SH-SY5Y (cell line): ENCODE data around the gene HEPACAM2.

Experiments used
- GATA2 ChIP-seq: IDR thresholded peaks from 2 replicates; pipeline ENCODE4 v1.6.1; 2011; ENCODE audit warnings: mild to moderate bottlenecking, low read depth, low read length
- GATA3 ChIP-seq: IDR thresholded peaks from 2 replicates; pipeline ENCODE4 v1.6.1; 2011; ENCODE audit warnings: low read depth, mild to moderate bottlenecking, low read length, moderate library complexity

HEPACAM2 gene

GRCh38 chr7:93178213-93178612 is 48.1 kb downstream of the HEPACAM2 start:
- TF ChIP-seq GATA3 (no peak), GATA2 (no peak)

- TF ChIP-seq GATA3 (no peak), GATA2 (no peak)
Measured at GRCh38 chr7:93176992-93177580, 49.2 kb downstream of the HEPACAM2 start.

GRCh38 chr7:93175219-93175618 is 51.0 kb downstream of the HEPACAM2 start:
- TF ChIP-seq GATA2 (no peak), GATA3 (no peak)

- TF ChIP-seq GATA3 (no peak), GATA2 (no peak)
Measured at GRCh38 chr7:93172683-93173082, 53.6 kb downstream of the HEPACAM2 start.

- TF ChIP-seq GATA3 (no peak), GATA2 (no peak)
Measured at GRCh38 chr7:93171606-93172226, 54.6 kb downstream of the HEPACAM2 start.

GRCh38 chr7:93165447-93165846 is 60.8 kb downstream of the HEPACAM2 start:
- no peak for TF ChIP-seq GATA3
- no peak for TF ChIP-seq GATA2

GRCh38 chr7:93164766-93165165 is 61.5 kb downstream of the HEPACAM2 start:
- TF ChIP-seq GATA2, result no peak
- no peak for TF ChIP-seq GATA3

GRCh38 chr7:93161181-93161762 is 65.0 kb downstream of the HEPACAM2 start:
- TF ChIP-seq GATA2, result no peak
- no peak for TF ChIP-seq GATA3

GRCh38 chr7:93160410-93160809 is 65.9 kb downstream of the HEPACAM2 start:
- no peak for TF ChIP-seq GATA3
- no peak for TF ChIP-seq GATA2

GRCh38 chr7:93159490-93159889 is 66.8 kb downstream of the HEPACAM2 start:
- TF ChIP-seq GATA2 (no peak), GATA3 (no peak)

- TF ChIP-seq GATA3, result no peak
- TF ChIP-seq GATA2, result no peak
Measured at GRCh38 chr7:93156884-93157283, 69.4 kb downstream of the HEPACAM2 start.

- no peak for TF ChIP-seq GATA3
- TF ChIP-seq GATA2, result no peak
Measured at GRCh38 chr7:93150200-93150835, 76.0 kb downstream of the HEPACAM2 start.

- TF ChIP-seq GATA2 (no peak), GATA3 (no peak)
Measured at GRCh38 chr7:93148727-93149126, 77.5 kb downstream of the HEPACAM2 start.

- no peak for TF ChIP-seq GATA3
- TF ChIP-seq GATA2, result no peak
Measured at GRCh38 chr7:93148144-93148543, 78.1 kb downstream of the HEPACAM2 start, which contains the start of gene SAMD9L. TSS of gene SAMD9L (minus strand) at chr7:93148385. CDS start at chr7:93135971, 12,414 bp downstream.
